ENCODE measurements around the gene SLC39A10. TPM values are rescaled to one million over a fixed set of nuclear protein-coding genes. Genes with fewer than 3 reads are reported as not detected.
A peak's percentile ranks its signal among the peaks of the same experiment; 100 is the strongest.
"Not testable (repeated sequence)": the region's sequence is repeated elsewhere in the genome, so short reads cannot be mapped to it uniquely, and the experiment has no call there.

The SLC39A10 gene
- total and polyA plus RNA-seq, 3 donors from 2014 or later = 23.3 to 43.4 (median 34.7) TPM

DNA sequence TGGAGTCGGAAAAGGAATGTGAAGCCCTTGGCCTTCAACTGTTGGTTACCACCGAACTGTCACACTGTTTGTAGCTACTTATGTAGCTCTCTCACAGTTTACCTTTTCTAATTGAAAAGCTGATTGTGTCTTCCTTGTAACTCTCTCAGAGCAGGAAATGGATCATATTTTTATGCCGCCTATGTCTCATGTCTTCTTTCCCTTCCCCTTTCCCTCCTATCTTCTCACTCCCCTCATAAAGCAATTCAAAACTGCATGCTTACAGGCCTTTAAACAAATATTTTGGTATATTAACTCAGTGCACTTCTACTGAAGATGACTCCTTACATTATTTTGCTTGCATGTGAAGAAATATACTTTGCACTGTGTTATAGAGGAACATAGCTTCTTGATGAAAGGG lies 6.0 kb downstream of the SLC39A10 start:
- intact Hi-C loops (cut with DNase I; ENCODE audit: low total_unique reads) = no loop called here
- Histone ChIP-seq H3K27me3 (no peaks in the 10 kb centered on the region), H3K4me1 (peaks cover 13% of the 10 kb centered on the region), H3K4me3 (no peak overlapping the region), H3K36me3 (ENCODE audit: low read depth, missing control alignments) (no peaks in the 10 kb centered on the region), H3K9me3 (no peaks in the 10 kb centered on the region), H3K27ac (no peak overlapping the region)
- no peak for DNase-seq
- no peak for TF ChIP-seq POLR2A (IDR thresholded peaks at IDR 0.05)
- TF ChIP-seq, protein P1, sequence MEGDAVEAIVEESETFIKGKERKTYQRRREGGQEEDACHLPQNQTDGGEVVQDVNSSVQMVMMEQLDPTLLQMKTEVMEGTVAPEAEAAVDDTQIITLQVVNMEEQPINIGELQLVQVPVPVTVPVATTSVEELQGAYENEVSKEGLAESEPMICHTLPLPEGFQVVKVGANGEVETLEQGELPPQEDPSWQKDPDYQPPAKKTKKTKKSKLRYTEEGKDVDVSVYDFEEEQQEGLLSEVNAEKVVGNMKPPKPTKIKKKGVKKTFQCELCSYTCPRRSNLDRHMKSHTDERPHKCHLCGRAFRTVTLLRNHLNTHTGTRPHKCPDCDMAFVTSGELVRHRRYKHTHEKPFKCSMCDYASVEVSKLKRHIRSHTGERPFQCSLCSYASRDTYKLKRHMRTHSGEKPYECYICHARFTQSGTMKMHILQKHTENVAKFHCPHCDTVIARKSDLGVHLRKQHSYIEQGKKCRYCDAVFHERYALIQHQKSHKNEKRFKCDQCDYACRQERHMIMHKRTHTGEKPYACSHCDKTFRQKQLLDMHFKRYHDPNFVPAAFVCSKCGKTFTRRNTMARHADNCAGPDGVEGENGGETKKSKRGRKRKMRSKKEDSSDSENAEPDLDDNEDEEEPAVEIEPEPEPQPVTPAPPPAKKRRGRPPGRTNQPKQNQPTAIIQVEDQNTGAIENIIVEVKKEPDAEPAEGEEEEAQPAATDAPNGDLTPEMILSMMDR (IDR thresholded peaks at IDR 0.05) = no peak
- WGBS, 2 donors = 43 to 66% methylated on average over 3 of the region's 3 CpGs

DNA sequence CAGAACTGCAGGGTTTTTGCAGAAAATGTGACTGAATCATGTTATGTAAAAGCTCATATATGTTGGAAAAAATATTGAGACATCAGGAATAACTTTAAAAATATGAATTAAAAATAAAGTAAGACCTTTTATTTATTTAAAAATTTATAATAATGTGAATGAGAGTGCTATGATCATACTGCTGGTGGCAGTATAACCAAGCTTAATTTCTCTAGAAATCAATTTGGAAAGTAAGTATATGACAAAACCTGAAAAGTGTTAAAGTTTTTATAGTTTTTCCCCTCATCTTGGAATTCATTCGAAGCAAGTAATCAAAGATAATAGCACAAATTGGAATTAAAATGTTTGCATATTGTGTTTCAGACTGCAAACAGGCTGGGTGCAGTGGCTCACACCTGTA lies 7.5 kb downstream of the SLC39A10 start:
- no peak for TF ChIP-seq POLR2A (IDR thresholded peaks at IDR 0.05)
- TF ChIP-seq, protein P1 (IDR thresholded peaks at IDR 0.05) = peak in 1 of 3 experiments; percentile 12
- no peak for DNase-seq
- Histone ChIP-seq H3K4me3 (no peak overlapping the region), H3K27ac (no peak overlapping the region), H3K4me1 (peaks cover 5% of the 10 kb centered on the region), H3K36me3 (ENCODE audit: low read depth, missing control alignments) (no peaks in the 10 kb centered on the region), H3K27me3 (no peaks in the 10 kb centered on the region), H3K9me3 (no peaks in the 10 kb centered on the region)
- intact Hi-C loops (cut with DNase I; ENCODE audit: low total_unique reads) = no loop called here
- WGBS, 2 donors = 69 to 70% methylated on average over 1 of the region's 1 CpG

DNA sequence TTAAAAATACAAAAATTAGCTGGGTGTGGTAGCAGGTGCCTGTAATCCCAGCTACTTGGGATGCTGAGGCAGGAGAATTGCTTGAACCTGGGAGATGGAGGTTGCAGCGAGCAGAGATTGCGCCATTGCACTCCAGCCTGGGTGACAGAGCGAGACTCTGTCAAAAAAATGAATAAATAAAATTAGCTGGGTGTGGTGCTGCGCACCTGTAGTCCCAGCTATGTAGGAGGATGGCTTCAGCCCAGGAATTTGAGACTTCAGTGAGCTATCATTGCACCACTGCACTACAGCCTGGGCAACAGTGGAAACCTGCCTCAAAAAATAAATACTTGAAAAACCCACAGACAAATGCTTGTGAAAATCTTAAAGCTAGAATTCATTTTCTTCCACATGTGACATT lies 8.1 kb downstream of the SLC39A10 start:
- H3K9me3 ChIP-seq; H3K4me3 ChIP-seq; intact Hi-C loops (cut with DNase I; ENCODE audit: low total_unique reads); H3K27me3 ChIP-seq; DNase-seq; H3K4me1 ChIP-seq; H3K36me3 ChIP-seq (ENCODE audit: low read depth, missing control alignments); H3K27ac ChIP-seq: not testable (repeated sequence)
- WGBS, 2 donors = 91 to 96% methylated on average over 4 of the region's 4 CpGs

DNA sequence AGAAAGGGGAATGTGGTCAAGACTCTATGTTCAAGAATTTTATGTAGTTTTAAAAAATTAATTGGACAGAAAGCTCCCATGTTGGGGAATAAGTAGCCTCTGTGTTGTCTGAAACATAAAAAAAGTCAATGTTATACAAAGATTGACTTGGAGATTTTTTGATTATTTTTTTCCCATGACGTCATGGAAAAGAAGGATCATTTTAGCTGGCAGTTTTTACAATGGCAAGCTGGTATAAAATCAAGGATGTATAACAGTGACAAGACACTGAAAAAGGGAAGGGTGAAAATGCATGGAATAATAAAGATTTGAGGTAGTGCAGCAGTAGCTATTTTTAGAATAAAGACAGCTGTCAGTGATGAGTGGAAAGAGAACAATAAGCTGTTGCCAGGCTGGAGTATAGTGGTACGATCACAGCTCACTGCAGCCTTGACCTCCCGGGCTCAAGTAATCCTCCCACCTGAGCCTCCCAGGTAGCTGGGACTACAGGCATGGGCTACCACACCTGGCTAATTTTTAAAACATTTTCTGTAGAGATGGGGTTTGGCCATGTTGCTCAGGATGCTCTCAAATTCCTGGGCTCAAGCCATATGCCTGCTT lies 9.2 kb downstream of the SLC39A10 start:
- Histone ChIP-seq H3K36me3 (ENCODE audit: low read depth, missing control alignments) (no peaks in the 10 kb centered on the region), H3K4me3 (no peak overlapping the region), H3K9me3 (no peaks in the 10 kb centered on the region), H3K27me3 (no peaks in the 10 kb centered on the region), H3K27ac (no peak overlapping the region), H3K4me1 (no peaks in the 10 kb centered on the region)
- WGBS, 2 donors = 58 to 64% methylated on average over 3 of the region's 3 CpGs
- TF ChIP-seq, protein P1 (IDR thresholded peaks at IDR 0.05) = no peak
- no peak for TF ChIP-seq POLR2A (IDR thresholded peaks at IDR 0.05)
- intact Hi-C loops (cut with DNase I; ENCODE audit: low total_unique reads) = no loop called here
- no peak for DNase-seq

DNA sequence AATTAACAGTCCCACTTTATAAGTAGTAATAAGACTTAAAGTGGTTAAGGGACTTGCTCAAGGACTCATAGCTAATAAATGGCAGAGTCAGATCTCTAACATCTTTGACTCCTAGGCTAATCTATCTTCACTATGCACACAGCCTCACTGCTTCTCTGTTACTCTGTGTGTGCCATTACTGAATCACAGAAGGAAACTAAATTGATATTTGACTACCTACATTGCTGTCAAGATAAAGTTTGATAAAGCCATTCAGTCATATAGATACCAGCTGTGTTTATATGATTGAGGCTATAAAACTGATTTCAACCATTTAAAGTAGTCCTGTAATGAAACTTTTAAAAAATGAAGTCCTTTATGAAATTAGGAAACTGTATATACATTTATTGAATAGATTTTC lies 10.9 kb downstream of the SLC39A10 start:
- Histone ChIP-seq H3K9me3 (no peaks in the 10 kb centered on the region), H3K4me1 (no peaks in the 10 kb centered on the region), H3K36me3 (ENCODE audit: low read depth, missing control alignments) (no peaks in the 10 kb centered on the region), H3K4me3 (no peak overlapping the region), H3K27me3 (no peaks in the 10 kb centered on the region), H3K27ac (no peak overlapping the region)
- no peak for DNase-seq
- intact Hi-C loops (cut with DNase I; ENCODE audit: low total_unique reads) = no loop called here
- TF ChIP-seq, protein P1 (IDR thresholded peaks at IDR 0.05) = no peak
- no peak for TF ChIP-seq POLR2A (IDR thresholded peaks at IDR 0.05)
